ENCODE data around the gene ETNK1.
A peak's percentile ranks its signal among the peaks of the same experiment; 100 is the strongest.

Gene ETNK1

DNA sequence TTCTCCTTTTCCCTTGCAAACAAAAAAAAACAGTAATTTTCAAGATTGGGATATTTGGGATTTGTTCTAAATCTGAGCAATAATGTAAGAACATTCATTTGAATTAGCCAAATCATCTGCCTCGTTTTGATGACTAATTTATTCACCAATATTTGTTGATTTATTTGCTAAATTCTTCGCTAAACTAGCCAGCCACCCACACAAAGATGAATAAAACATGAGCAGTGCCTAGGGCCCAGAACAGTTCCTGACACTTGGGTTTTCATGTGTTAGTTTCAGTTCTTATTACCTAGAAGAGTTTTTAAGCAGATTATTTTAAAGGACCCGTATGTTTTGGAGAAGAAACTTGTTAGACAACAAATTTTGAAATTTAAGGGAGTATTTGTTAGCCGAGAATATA is 1.4 kb downstream of the ETNK1 start:
- H3K27me3 ChIP-seq: no peaks in the 10 kb centered on the region
- peak overlapping the region; percentile 91 to 99 (median 95) for H3K9ac ChIP-seq
- peak overlapping the region; percentile 80 to 98 (median 96) for H3K4me3 ChIP-seq
- H3K36me3 ChIP-seq: peaks cover 0 to 29% (median 11%) of the 10 kb centered on the region in 11 experiments; a peak in 17 of 22 replicates
- peaks cover 21 to 61% (median 57%) of the 10 kb centered on the region in 11 experiments; a peak in 20 of 22 replicates for H4K20me1 ChIP-seq
- no peak for TF ChIP-seq Cebpa-rat (IDR thresholded peaks at IDR 0.05)
- peak overlapping the region; percentile 82 to 96 (median 92) for H3K4me2 ChIP-seq
- H3K27ac ChIP-seq: peak overlapping the region; percentile 92 to 97 (median 94); a peak in 21 of 22 replicates
- H3K9me3 ChIP-seq (replicated peaks in 1 of 11): peaks cover 0 to 3% (median 0%) of the 10 kb centered on the region in 11 experiments; a peak in 1 of 22 replicates
- peaks cover 18 to 41% (median 29%) of the 10 kb centered on the region in 10 experiments for H3K4me1 ChIP-seq

DNA sequence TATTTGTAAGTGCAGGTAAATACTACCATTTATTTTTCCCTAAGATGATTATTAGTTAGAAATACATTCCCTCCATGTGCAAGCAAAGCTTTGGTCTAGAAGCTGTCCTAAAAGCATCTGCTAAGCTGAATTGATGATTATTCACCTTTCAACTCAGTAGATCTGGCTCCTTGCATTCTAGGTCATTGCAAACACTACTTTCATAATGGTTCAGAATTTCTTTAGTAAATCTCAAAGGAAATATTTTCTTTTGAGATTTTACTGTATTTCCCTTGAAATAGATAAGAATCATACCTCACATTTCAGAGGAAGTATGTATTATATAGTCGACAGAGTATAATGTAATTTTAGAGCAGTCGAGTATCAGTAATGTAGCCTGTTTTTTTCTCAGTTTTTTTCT is 2.4 kb downstream of the ETNK1 start:
- Histone ChIP-seq H3K27ac (peak overlapping the region in 7 of 11 experiments; percentile 18 to 97 (median 95); a peak in 9 of 22 replicates), H3K9ac (peak overlapping the region; percentile 36 to 99 (median 95); a peak in 18 of 22 replicates), H3K4me3 (peak overlapping the region; percentile 52 to 98 (median 96)), H3K9me3 (replicated peaks in 1 of 11) (peaks cover 0 to 3% (median 0%) of the 10 kb centered on the region in 11 experiments; a peak in 1 of 22 replicates), H3K36me3 (peaks cover under 1 to 33% (median 13%) of the 10 kb centered on the region in 11 experiments; a peak in 19 of 22 replicates), H3K27me3 (no peaks in the 10 kb centered on the region), H4K20me1 (peaks cover 25 to 70% (median 61%) of the 10 kb centered on the region in 11 experiments; a peak in 20 of 22 replicates), H3K4me2 (peak overlapping the region; percentile 70 to 96 (median 91)), H3K4me1 (peaks cover 18 to 41% (median 29%) of the 10 kb centered on the region in 10 experiments)
- no peak for TF ChIP-seq Cebpa-rat (IDR thresholded peaks at IDR 0.05)

DNA sequence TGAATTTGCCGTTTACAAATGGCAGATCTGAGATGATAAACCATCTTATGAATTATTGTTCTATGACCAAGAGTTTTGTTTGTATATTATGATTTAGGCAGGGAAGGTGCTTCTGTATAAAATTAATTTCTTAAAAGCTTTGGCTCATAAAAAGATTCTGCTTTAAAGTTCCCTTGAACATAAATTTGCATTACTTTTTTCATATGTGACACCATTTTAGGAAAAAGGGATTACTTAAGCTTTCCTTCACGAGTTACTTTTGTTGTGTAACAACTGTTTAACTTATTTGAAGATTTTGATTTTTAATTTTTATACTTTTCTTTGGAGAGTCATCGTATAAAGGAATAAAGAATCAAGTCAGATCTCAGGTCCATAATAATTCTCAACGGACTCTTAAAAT is 3.3 kb downstream of the ETNK1 start:
- Histone ChIP-seq H4K20me1 (peaks cover 28 to 78% (median 69%) of the 10 kb centered on the region in 11 experiments; a peak in 20 of 22 replicates), H3K9me3 (replicated peaks in 1 of 11) (peaks cover 0 to 3% (median 0%) of the 10 kb centered on the region in 11 experiments; a peak in 1 of 22 replicates), H3K27me3 (no peaks in the 10 kb centered on the region), H3K4me3 (peak overlapping the region; percentile 52 to 98 (median 96); a peak in 13 of 20 replicates), H3K9ac (peak overlapping the region in 4 of 11 experiments; percentile 94 to 99 (median 98); a peak in 5 of 22 replicates), H3K36me3 (peaks cover 9 to 42% (median 21%) of the 10 kb centered on the region in 11 experiments; a peak in 19 of 22 replicates), H3K4me2 (peak overlapping the region; percentile 70 to 96 (median 91); a peak in 20 of 22 replicates), H3K4me1 (peaks cover 18 to 41% (median 29%) of the 10 kb centered on the region in 10 experiments), H3K27ac (peak overlapping the region in 2 of 11 experiments; percentile 8 to 97; a peak in 2 of 22 replicates)
- TF ChIP-seq Cebpa-rat (IDR thresholded peaks at IDR 0.05): no peak

DNA sequence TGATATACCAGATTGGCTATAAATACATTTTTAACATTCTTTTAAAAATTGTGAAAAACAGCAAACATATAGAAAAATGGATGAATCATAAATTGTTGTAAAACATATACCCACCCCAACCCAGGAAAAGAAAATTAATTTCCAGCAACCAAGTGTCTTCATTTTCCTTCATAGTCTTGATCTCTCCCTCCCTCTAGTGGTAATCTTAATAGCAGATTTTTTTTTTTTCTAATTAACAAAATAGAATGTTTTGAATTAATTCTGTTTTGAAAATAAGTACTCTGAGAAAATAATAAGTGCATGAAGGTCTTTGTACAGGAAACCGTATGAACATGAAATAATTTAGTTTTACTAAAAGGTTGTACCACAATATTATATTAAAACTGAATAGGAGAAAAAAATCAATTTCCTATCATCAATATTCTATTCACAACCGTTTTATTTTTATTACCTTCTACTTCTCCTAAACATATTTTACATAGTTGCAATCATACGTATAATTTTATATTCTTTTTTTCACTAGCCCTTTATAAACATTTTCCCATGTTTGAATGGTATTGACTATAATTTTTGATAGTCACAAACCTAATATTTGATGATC is 7.0 kb downstream of the ETNK1 start:
- Histone ChIP-seq H3K9ac (no peak overlapping the region), H3K27ac (no peak overlapping the region), H3K4me3 (no peak overlapping the region), H3K36me3 (peaks cover 30 to 79% (median 52%) of the 10 kb centered on the region in 11 experiments; a peak in 21 of 22 replicates), H3K27me3 (no peaks in the 10 kb centered on the region), H4K20me1 (peaks cover 42 to 100% (median 91%) of the 10 kb centered on the region in 11 experiments; a peak in 20 of 22 replicates), H3K4me2 (no peak overlapping the region; a peak in 1 of 22 replicates), H3K9me3 (replicated peaks in 1 of 11) (peaks cover 0 to 4% (median 0%) of the 10 kb centered on the region in 11 experiments; a peak in 2 of 22 replicates), H3K4me1 (peaks cover 10 to 40% (median 25%) of the 10 kb centered on the region in 10 experiments; a peak in 19 of 20 replicates)
- no peak for TF ChIP-seq Cebpa-rat (IDR thresholded peaks at IDR 0.05)

DNA sequence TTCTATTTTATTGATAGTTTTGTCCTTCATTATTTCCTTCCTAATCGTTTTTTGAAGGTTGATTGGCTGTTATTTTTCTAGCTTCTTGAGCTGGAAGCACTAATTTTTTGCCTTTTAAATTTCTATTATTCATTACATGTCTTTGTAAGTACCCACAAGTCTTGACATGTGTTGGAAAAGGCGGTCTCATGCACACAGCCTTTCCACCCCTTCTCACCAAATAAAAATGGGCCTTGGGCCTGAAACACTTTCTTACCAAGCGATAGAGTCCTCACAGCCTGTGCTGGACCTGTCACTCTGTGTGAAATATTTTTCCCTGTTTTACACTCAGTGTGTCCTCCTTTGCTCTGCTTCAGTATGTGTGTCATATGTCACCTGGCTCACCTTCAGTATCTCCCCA is 9.9 kb downstream of the ETNK1 start:
- H3K36me3 ChIP-seq: peaks cover 36 to 93% (median 61%) of the 10 kb centered on the region in 11 experiments; a peak in 21 of 22 replicates
- H3K9ac ChIP-seq: no peak overlapping the region
- no peak overlapping the region for H3K27ac ChIP-seq
- H3K27me3 ChIP-seq: no peaks in the 10 kb centered on the region
- H3K4me2 ChIP-seq: no peak overlapping the region; a peak in 1 of 22 replicates
- peaks cover 0 to 4% (median 0%) of the 10 kb centered on the region in 11 experiments; a peak in 2 of 22 replicates for H3K9me3 ChIP-seq (replicated peaks in 1 of 11)
- H3K4me1 ChIP-seq: peaks cover 0 to 13% (median 0%) of the 10 kb centered on the region in 10 experiments; a peak in 4 of 20 replicates
- H4K20me1 ChIP-seq: peaks cover 34 to 100% (median 80%) of the 10 kb centered on the region in 11 experiments; a peak in 20 of 22 replicates
- H3K4me3 ChIP-seq: no peak overlapping the region
- TF ChIP-seq Cebpa-rat (IDR thresholded peaks at IDR 0.05): no peak

DNA sequence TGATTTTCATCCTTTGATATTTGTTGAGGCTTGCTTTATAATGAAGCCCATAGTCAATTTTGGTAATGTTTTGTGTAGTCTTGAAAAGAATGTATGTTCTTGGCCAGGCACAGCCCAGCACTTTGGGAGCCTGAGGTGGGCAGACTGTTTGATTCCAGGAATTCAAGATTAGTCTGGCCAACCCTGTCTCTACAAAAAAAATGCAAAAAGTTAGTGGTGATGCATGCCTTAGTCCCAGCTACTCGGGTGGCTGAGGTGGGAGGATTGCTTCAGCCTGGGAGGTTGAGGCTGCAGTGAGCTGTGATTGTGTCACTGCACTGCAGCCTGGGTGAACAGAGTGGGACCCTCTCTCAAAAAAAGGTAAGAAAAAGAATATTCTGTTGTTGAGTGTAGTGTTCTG is 10.8 kb downstream of the ETNK1 start:
- peaks cover 36 to 88% (median 55%) of the 10 kb centered on the region in 11 experiments; a peak in 21 of 22 replicates for H3K36me3 ChIP-seq
- H3K9me3 ChIP-seq (replicated peaks in 1 of 11): peaks cover 0 to 4% (median 0%) of the 10 kb centered on the region in 11 experiments; a peak in 2 of 22 replicates
- no peak overlapping the region for H3K4me2 ChIP-seq
- no peak overlapping the region for H3K4me3 ChIP-seq
- peaks cover 0 to 4% (median 0%) of the 10 kb centered on the region in 10 experiments; a peak in 3 of 20 replicates for H3K4me1 ChIP-seq
- H3K27ac ChIP-seq: no peak overlapping the region
- H4K20me1 ChIP-seq: peaks cover 24 to 100% (median 70%) of the 10 kb centered on the region in 11 experiments; a peak in 19 of 22 replicates
- no peak overlapping the region for H3K9ac ChIP-seq
- H3K27me3 ChIP-seq: no peaks in the 10 kb centered on the region
- TF ChIP-seq Cebpa-rat (IDR thresholded peaks at IDR 0.05): no peak

DNA sequence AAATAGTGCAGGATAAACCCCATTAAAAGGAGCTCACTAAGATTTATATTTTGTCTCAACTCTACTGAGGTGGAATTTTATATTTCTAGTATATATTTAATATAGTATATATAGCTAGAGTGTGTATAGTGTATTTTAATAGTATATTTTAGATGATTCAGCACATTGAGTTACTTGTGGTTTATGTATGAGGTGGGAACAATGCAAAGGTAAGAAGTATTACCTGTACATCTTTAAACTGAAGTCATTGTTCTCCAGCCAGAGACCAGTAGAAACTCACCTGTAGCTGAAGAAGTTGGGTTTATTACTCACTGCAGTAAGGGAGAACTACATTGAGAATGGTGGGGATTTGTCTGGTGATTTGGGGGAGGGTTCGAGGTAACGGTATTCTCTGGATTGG is 15.9 kb downstream of the ETNK1 start:
- no peak for TF ChIP-seq Cebpa-rat (IDR thresholded peaks at IDR 0.05)
- H3K4me2 ChIP-seq: no peak overlapping the region
- H3K4me1 ChIP-seq: peaks cover 0 to 4% (median 0%) of the 10 kb centered on the region in 10 experiments; a peak in 2 of 20 replicates
- H3K27me3 ChIP-seq: no peaks in the 10 kb centered on the region
- H3K27ac ChIP-seq: no peak overlapping the region
- peaks cover 0 to 3% (median 0%) of the 10 kb centered on the region in 11 experiments; a peak in 2 of 22 replicates for H3K9me3 ChIP-seq (replicated peaks in 1 of 11)
- H3K4me3 ChIP-seq: no peak overlapping the region
- H4K20me1 ChIP-seq: peaks cover 0 to 96% (median 38%) of the 10 kb centered on the region in 11 experiments; a peak in 15 of 22 replicates
- H3K9ac ChIP-seq: no peak overlapping the region
- peaks cover 24 to 78% (median 44%) of the 10 kb centered on the region in 11 experiments; a peak in 21 of 22 replicates for H3K36me3 ChIP-seq

DNA sequence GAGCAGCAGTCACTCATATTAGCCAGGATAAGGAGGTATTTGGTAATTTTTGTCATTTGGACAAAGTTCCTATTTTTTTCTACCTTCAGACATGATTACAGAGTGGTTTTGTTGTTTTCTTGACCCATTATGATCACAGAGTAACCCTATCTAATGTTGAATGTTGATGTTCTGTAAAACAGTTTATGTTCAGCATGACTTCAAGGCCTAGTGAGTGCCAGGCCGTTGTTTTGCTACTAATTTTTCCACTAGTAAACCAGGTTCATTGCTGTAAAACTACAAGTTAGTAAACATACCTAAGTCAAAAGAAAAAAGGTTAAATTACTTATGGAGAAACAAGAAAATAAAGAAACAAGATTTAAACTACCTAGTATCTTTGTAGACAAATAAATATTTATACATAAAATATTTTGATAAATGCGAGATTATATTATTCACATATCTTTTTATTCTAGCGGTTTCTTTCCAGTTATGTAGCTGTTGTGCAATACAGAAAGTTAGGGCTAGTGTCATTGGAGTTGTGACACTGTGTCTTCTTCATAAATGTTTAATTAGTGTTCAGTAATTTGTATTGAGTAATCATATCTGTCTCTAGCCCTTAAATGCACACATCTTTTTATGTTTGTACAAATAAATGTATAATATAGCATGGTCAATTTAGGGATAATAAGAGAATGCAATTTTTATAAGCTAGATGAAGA is 16.5 kb downstream of the ETNK1 start:
- H4K20me1 ChIP-seq: peaks cover 0 to 96% (median 37%) of the 10 kb centered on the region in 11 experiments; a peak in 14 of 22 replicates
- 0 out of 22 replicates have a peak, but pooled peaks of 1 of the 11 experiments have one; percentile 46 for TF ChIP-seq Cebpa-rat (IDR thresholded peaks at IDR 0.05)

More for the DNA sequence above, 16.5 kb downstream of the ETNK1 start:
- peaks cover 0 to 3% (median 0%) of the 10 kb centered on the region in 11 experiments; a peak in 2 of 22 replicates for H3K9me3 ChIP-seq (replicated peaks in 1 of 11)
- H3K4me2 ChIP-seq: no peak overlapping the region
- H3K9ac ChIP-seq: no peak overlapping the region
- no peak overlapping the region for H3K27ac ChIP-seq
- H3K4me3 ChIP-seq: no peak overlapping the region
- H3K36me3 ChIP-seq: peaks cover 25 to 78% (median 42%) of the 10 kb centered on the region in 11 experiments; a peak in 21 of 22 replicates
- H3K4me1 ChIP-seq: peaks cover 0 to 4% (median 0%) of the 10 kb centered on the region in 10 experiments; a peak in 2 of 20 replicates
- no peaks in the 10 kb centered on the region for H3K27me3 ChIP-seq
